Purkinje cell (primary cell): ENCODE data around the gene MINAR1. TPM values are rescaled to one million over a fixed set of nuclear protein-coding genes. Genes with fewer than 3 reads are reported as not detected.

Source experiments
- polyA plus RNA-seq: library from polyadenylated mRNA; unstranded; fragments of >200 nt; fragmentation: Nextera tagmentation; gene quantifications from 2 replicates; pipeline ENCODE4 v1.2.1, GENCODE V29; 2014

The MINAR1 gene
- polyA plus RNA-seq = 0.04 and 1.4 TPM in 2 replicates

DNA sequence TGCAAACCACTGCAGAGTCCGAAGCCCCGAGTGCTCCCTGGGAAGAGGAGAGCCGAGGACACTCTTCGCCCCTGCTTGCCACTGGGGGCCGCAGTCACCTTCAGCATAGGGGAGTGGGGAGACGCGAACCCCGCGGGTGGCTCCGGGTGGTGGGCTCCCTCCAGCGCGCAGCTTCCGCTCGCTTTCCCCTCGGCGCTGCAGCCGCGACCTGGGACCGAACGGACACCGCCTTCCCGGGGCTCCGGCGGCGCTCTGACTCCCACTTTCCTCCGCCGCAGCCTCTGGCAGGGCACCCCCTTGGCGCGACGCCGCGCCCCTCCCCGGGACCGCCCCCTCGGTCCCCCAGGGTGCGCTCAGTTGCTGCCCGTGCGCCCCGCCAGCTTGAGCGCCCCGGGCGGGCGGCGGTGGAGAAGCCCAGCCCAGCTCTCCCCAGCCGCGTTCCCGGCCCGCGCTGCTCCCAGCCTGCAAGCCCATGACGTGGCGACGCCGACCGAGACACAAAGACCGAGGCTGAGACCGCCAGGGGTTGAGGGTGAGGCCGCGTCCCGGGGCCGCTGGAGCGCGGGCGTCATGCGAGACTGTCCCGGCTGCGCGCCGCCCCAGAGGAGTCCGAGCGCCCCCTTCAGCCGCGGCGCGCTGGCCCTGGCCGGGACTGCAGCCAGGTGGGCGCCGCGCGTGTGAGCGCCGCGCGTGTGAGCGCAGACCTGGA, at the start of gene MINAR1:
TSS of gene MINAR1 (plus strand) at position 701 of the 709 bp plus-strand sequence. CDS start 23,812 bp downstream, outside the sequence.

Other genes with a start within 250 kb of the MINAR1 start
- 4.0 and 5.0 TPM in 2 replicates for gene ANKRD34C, start 149.6 kb upstream of the MINAR1 start, polyA plus RNA-seq
- 34.3 and 49.9 TPM in 2 replicates for gene TMED3, start 121.2 kb upstream of the MINAR1 start, polyA plus RNA-seq